Fibroblast of skin of right biceps (primary cell): ENCODE data around the gene POU2AF1.

Experiments used
- DNase-seq: peaks from one replicate; pipeline ENCODE4 v3.0.0-alpha.2; 2013

Gene POU2AF1

GRCh38 chr11:111309215-111309915 lies 69.7 kb downstream of the POU2AF1 start:
- DNase-seq: no peak

- no peak for DNase-seq
Observed at GRCh38 chr11:111308140-111308539, 70.9 kb downstream of the POU2AF1 start.

GRCh38 chr11:111307472-111308108 lies 71.5 kb downstream of the POU2AF1 start:
- no peak for DNase-seq

- DNase-seq: no peak
Observed at GRCh38 chr11:111306321-111306720, 72.8 kb downstream of the POU2AF1 start.

GRCh38 chr11:111305876-111306275 lies 73.2 kb downstream of the POU2AF1 start:
- DNase-seq: no peak

- no peak for DNase-seq
Observed at GRCh38 chr11:111305162-111305802, 73.8 kb downstream of the POU2AF1 start.

GRCh38 chr11:111303461-111303860 lies 75.6 kb downstream of the POU2AF1 start:
- DNase-seq: no peak

GRCh38 chr11:111302298-111302697 lies 76.8 kb downstream of the POU2AF1 start:
- no peak for DNase-seq
